Stimulated activated CD4-positive, alpha-beta T cell treated with anti-CD3 and anti-CD28 coated beads, TNF-alpha, amount 100 ng/mL, for 48 hours (primary cell): ENCODE measurements around the gene NFIA.

Source experiments
- DNase-seq, 3 donors: peaks; one replicate each; pipeline ENCODE4 v3.0.0-alpha.2; 2020; ENCODE audit warnings: low read depth in 3 of 3

Gene NFIA

GRCh38 chr1:61083807-61084440 is 1.6 kb downstream of the NFIA start:
- no peak for DNase-seq

GRCh38 chr1:61084491-61085031 is 2.2 kb downstream of the NFIA start:
- no peak for DNase-seq

GRCh38 chr1:61085206-61085982 is 3.0 kb downstream of the NFIA start:
- no peak for DNase-seq

GRCh38 chr1:61085983-61086644 is 3.8 kb downstream of the NFIA start:
- DNase-seq: no peak

GRCh38 chr1:61087571-61087970 is 5.2 kb downstream of the NFIA start:
- DNase-seq: no peak

- DNase-seq: no peak
Measured at GRCh38 chr1:61088163-61088974, 6.0 kb downstream of the NFIA start.

- DNase-seq: no peak
Measured at GRCh38 chr1:61089338-61089737, 7.0 kb downstream of the NFIA start.

- DNase-seq: no peak
Measured at GRCh38 chr1:61089741-61090140, 7.4 kb downstream of the NFIA start.

GRCh38 chr1:61090546-61091202 is 8.3 kb downstream of the NFIA start:
- no peak for DNase-seq

- no peak for DNase-seq
Measured at GRCh38 chr1:61091455-61091854, 9.1 kb downstream of the NFIA start.

- no peak for DNase-seq
Measured at GRCh38 chr1:61092642-61093041, 10.3 kb downstream of the NFIA start.

- DNase-seq: no peak
Measured at GRCh38 chr1:61093525-61094137, 11.3 kb downstream of the NFIA start.

- DNase-seq: no peak
Measured at GRCh38 chr1:61094677-61095469, 12.5 kb downstream of the NFIA start.

GRCh38 chr1:61095470-61095812 is 13.1 kb downstream of the NFIA start:
- DNase-seq: no peak

- DNase-seq: no peak
Measured at GRCh38 chr1:61097317-61097716, 15.0 kb downstream of the NFIA start.

GRCh38 chr1:61097722-61098121 is 15.4 kb downstream of the NFIA start:
- no peak for DNase-seq

GRCh38 chr1:61098333-61098732 is 16.0 kb downstream of the NFIA start:
- no peak for DNase-seq

GRCh38 chr1:61098906-61099437 is 16.6 kb downstream of the NFIA start:
- DNase-seq: no peak

GRCh38 chr1:61100578-61100977 is 18.2 kb downstream of the NFIA start:
- no peak for DNase-seq

GRCh38 chr1:61101536-61101935 is 19.2 kb downstream of the NFIA start:
- DNase-seq: no peak
